Neural progenitor cell (in vitro differentiated cells): ENCODE results near the gene LCE1E. TPM values are rescaled to one million over a fixed set of nuclear protein-coding genes. Genes with fewer than 3 reads are reported as not detected.

ENCODE experiments used
- DNase-seq: peaks from one replicate; pipeline ENCODE4 v3.0.0-alpha.2; 2016; ENCODE audit warnings: low spot score
- H2AFZ ChIP-seq: fragments of 200-600 bp; sonication (generic); replicated peaks from 2 replicates; pipeline ENCODE4 v1.6.1; 2016; ENCODE audit warnings: antibody characterized with exemption
- H3F3A ChIP-seq: fragments of 200-600 bp; sonication (generic); 2 replicates; pipeline ENCODE4 v1.6.1; 2016; ENCODE audit warnings: antibody characterized with exemption, low read depth
- H3K27ac ChIP-seq: fragments of 200-600 bp; sonication (generic); 2 replicates; pipeline ENCODE4 v1.5.1; 2016; ENCODE audit warnings: mild to moderate bottlenecking
- H3K27me3 ChIP-seq: fragments of 200-600 bp; sonication (generic); 2 replicates; pipeline ENCODE4 v1.6.1; 2016; ENCODE audit warnings: mild to moderate bottlenecking, moderate library complexity
- H3K36me3 ChIP-seq: fragments of 200-600 bp; sonication (generic); 2 replicates; pipeline ENCODE4 v1.5.1; 2016
- H3K4me1 ChIP-seq: fragments of 200-600 bp; sonication (generic); 2 replicates; pipeline ENCODE4 v1.6.1; 2016; ENCODE audit warnings: mixed run types
- H3K4me2 ChIP-seq: fragments of 200-600 bp; sonication (generic); 2 replicates; pipeline ENCODE4 v1.6.1; 2016
- H3K4me3 ChIP-seq: fragments of 200-600 bp; sonication (generic); 2 replicates; pipeline ENCODE4 v1.5.1; 2016
- H3K79me2 ChIP-seq: fragments of 200-600 bp; sonication (generic); 2 replicates; pipeline ENCODE4 v1.6.1; 2016; ENCODE audit warnings: low read depth
- H3K9ac ChIP-seq: fragments of 200-600 bp; sonication (generic); 2 replicates; pipeline ENCODE4 v1.6.1; 2016
- H3K9me3 ChIP-seq: fragments of 200-600 bp; sonication (generic); 2 replicates; pipeline ENCODE4 v1.5.1; 2016; ENCODE audit warnings: low read depth
- H4K20me1 ChIP-seq: fragments of 200-600 bp; sonication (generic); 2 replicates; pipeline ENCODE4 v1.6.1; 2016; ENCODE audit warnings: low read depth
- H3K27ac Mint-ChIP-seq: 3 replicates; pipeline ENCODE4 v1.8.0; 2021; ENCODE audit warnings: mixed read lengths
- H3K27me3 Mint-ChIP-seq: 2 replicates; pipeline ENCODE4 v1.8.0; 2022; ENCODE audit warnings: low read depth, mild to moderate bottlenecking, inconsistent platforms, moderate library complexity, mixed read lengths; ENCODE audit not compliant: insufficient read depth
- H3K36me3 Mint-ChIP-seq: 3 replicates; pipeline ENCODE4 v1.8.0; 2021; ENCODE audit warnings: mixed read lengths
- H3K4me1 Mint-ChIP-seq: 3 replicates; pipeline ENCODE4 v1.8.0; 2021; ENCODE audit warnings: mixed read lengths
- H3K4me3 Mint-ChIP-seq: 3 replicates; pipeline ENCODE4 v1.8.0; 2021; ENCODE audit warnings: mild to moderate bottlenecking, moderate library complexity, mixed read lengths
- H3K9me3 Mint-ChIP-seq: 3 replicates; pipeline ENCODE4 v1.8.0; 2020; ENCODE audit warnings: mixed read lengths
- EZH2 ChIP-seq: fragments of 200-600 bp; sonication (generic); IDR thresholded peaks from 2 replicates; pipeline ENCODE4 v1.6.1; 2017; ENCODE audit warnings: antibody characterized with exemption, mild to moderate bottlenecking, moderate library complexity
- EZH2phosphoT487 ChIP-seq: fragments of 200-600 bp; sonication (generic); IDR thresholded peaks from 2 replicates; pipeline ENCODE4 v1.6.1; 2017; ENCODE audit warnings: antibody characterized with exemption
- total RNA-seq: library from RNA; depleted of rRNA; stranded (reverse); fragments of >200 nt; gene quantifications from 2 replicates; pipeline ENCODE4 v1.2.3, GENCODE V29; 2015; ENCODE audit warnings: low replicate concordance
- TF ChIP-seq, protein P1 (sequence below): fragments of 200-600 bp; sonication (generic); IDR thresholded peaks from 2 replicates; pipeline ENCODE4 v1.5.1; 2017; ENCODE audit warnings: antibody characterized with exemption, mild to moderate bottlenecking

The LCE1E gene
- total RNA-seq, 1 donor from 2014 or later: not detected

DNA sequence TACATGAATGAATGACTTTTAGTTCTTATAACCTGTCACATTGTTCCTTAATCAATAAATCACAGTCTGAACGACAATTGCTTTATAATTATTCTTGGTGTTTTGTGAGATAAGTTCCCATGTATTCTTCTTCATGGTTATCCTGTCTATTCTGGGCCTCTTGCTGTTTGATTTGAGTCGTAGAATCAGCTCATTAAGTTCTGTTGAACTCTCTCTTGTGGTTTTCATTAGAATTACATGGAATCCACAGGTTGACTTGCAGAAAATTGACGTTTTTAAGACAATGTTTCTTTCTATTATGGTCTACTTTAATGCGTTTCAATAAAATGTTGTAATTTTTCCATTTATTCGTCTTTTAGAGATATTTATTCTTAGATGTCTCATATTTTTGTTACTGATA, 37.2 kb downstream of the LCE1E start:
- Histone ChIP-seq H2AFZ (no peak overlapping the region), H3K79me2 (no peaks in the 10 kb centered on the region), H3F3A (no peaks in the 10 kb centered on the region), H3K4me1 (no peaks in the 10 kb centered on the region), H3K27me3 (no peaks in the 10 kb centered on the region), H3K4me3 (no peak overlapping the region), H3K27ac (no peak overlapping the region), H3K9ac (no peak overlapping the region), H4K20me1 (no peaks in the 10 kb centered on the region), H3K4me2 (no peak overlapping the region), H3K9me3 (peaks cover 24% of the 10 kb centered on the region), H3K36me3 (no peaks in the 10 kb centered on the region)
- TF ChIP-seq, protein P1, sequence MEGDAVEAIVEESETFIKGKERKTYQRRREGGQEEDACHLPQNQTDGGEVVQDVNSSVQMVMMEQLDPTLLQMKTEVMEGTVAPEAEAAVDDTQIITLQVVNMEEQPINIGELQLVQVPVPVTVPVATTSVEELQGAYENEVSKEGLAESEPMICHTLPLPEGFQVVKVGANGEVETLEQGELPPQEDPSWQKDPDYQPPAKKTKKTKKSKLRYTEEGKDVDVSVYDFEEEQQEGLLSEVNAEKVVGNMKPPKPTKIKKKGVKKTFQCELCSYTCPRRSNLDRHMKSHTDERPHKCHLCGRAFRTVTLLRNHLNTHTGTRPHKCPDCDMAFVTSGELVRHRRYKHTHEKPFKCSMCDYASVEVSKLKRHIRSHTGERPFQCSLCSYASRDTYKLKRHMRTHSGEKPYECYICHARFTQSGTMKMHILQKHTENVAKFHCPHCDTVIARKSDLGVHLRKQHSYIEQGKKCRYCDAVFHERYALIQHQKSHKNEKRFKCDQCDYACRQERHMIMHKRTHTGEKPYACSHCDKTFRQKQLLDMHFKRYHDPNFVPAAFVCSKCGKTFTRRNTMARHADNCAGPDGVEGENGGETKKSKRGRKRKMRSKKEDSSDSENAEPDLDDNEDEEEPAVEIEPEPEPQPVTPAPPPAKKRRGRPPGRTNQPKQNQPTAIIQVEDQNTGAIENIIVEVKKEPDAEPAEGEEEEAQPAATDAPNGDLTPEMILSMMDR: no peak
- TF ChIP-seq EZH2 (no peak), EZH2phosphoT487 (no peak)
- Mint-ChIP-seq H3K27me3 (no peaks in the 10 kb centered on the region), H3K9me3 (peaks cover 11% of the 10 kb centered on the region), H3K4me3 (no peak overlapping the region), H3K27ac (no peak overlapping the region), H3K4me1 (no peaks in the 10 kb centered on the region), H3K36me3 (no peaks in the 10 kb centered on the region)
- DNase-seq: no peak

DNA sequence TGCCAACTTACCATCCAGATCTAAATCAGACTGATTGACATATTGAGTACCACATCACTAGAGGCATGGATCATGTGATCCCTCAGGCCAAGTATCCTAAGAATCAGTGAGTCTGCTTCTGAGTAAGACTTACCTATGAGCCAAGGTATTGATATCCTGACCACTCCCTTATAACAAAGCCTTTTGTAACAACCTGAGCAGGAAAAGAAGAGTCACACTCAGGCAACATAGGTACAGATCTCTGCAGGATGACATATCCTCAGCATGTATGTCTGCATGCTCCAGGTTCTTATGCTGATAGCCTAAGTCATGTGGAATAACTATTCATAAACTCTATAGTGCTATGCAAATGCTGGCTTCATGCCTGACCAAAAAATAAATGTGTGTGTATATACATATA, 38.9 kb downstream of the LCE1E start:
- no peaks in the 10 kb centered on the region for H3K27me3 Mint-ChIP-seq
- no peaks in the 10 kb centered on the region for H3K36me3 ChIP-seq
- no peaks in the 10 kb centered on the region for H3K4me1 ChIP-seq
- H3K27ac Mint-ChIP-seq: no peak overlapping the region
- no peaks in the 10 kb centered on the region for H4K20me1 ChIP-seq
- no peak overlapping the region for H3K4me3 Mint-ChIP-seq
- no peaks in the 10 kb centered on the region for H3F3A ChIP-seq
- DNase-seq: no peak
- H3K36me3 Mint-ChIP-seq: no peaks in the 10 kb centered on the region
- peaks cover 24% of the 10 kb centered on the region for H3K9me3 ChIP-seq
- H3K4me3 ChIP-seq: no peak overlapping the region
- H3K4me1 Mint-ChIP-seq: no peaks in the 10 kb centered on the region
- peaks cover 6% of the 10 kb centered on the region for H3K9me3 Mint-ChIP-seq
- no peak overlapping the region for H3K27ac ChIP-seq
- H3K27me3 ChIP-seq: no peaks in the 10 kb centered on the region
- H3K9ac ChIP-seq: no peak overlapping the region
- H3K79me2 ChIP-seq: no peaks in the 10 kb centered on the region
- no peak overlapping the region for H3K4me2 ChIP-seq
- TF ChIP-seq EZH2phosphoT487: no peak
- no peak for TF ChIP-seq EZH2
- TF ChIP-seq, protein P1: no peak
- no peak overlapping the region for H2AFZ ChIP-seq

DNA sequence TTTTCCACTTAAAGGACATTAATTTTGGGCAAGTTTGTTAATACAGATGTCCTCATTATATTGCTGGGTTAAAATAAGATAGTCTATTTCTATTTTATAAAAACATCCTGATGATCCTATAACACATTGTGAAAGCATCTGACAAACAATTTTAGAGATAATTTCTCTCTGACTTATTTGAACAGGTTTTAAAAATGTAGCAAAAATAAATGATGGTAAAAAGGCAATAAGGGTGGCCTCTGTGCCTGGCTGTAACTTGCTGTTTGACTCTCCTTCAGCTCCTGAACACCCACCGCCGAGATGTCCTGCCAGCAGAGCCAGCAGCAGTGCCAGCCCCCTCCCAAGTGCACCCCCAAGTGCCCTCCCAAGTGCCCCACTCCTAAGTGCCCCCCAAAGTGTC, 41.1 kb downstream of the LCE1E start, which contains the start of gene LCE1A:
Gene LCE1A, plus strand, starts transcription at position 301 of the 400 bp plus-strand sequence. Its CDS starts 0 bp downstream, at position 301.
- H3K4me2 ChIP-seq: no peak within 1 kb of the TSS
- no peaks in the 10 kb centered on the region for H3K4me1 ChIP-seq

More for the DNA sequence above, 41.1 kb downstream of the LCE1E start, which contains the start of gene LCE1A:
- Histone ChIP-seq H3K9ac (no peak within 1 kb of the TSS), H3K4me3 (no peak within 1 kb of the TSS), H3K9me3 (peaks cover 17% of the 10 kb centered on the region), H3K27ac (no peak within 1 kb of the TSS), H4K20me1 (no peaks in the 10 kb centered on the region), H2AFZ (no peak within 1 kb of the TSS), H3K27me3 (no peaks in the 10 kb centered on the region), H3K36me3 (no peaks in the 10 kb centered on the region), H3F3A (no peaks in the 10 kb centered on the region), H3K79me2 (no peaks in the 10 kb centered on the region)
- H3K4me1 Mint-ChIP-seq: no peaks in the 10 kb centered on the region
- H3K4me3 Mint-ChIP-seq: no peak within 1 kb of the TSS
- peaks cover 12% of the 10 kb centered on the region for H3K9me3 Mint-ChIP-seq
- no peak for DNase-seq
- TF ChIP-seq, protein P1: no peak
- TF ChIP-seq EZH2phosphoT487 (no peak), EZH2 (no peak)
- H3K27me3 Mint-ChIP-seq: no peaks in the 10 kb centered on the region
- H3K36me3 Mint-ChIP-seq: no peaks in the 10 kb centered on the region
- no peak within 1 kb of the TSS for H3K27ac Mint-ChIP-seq
